Sigmoid colon (tissue), 4 donors: ENCODE results near the gene ZNF576.

Experiments used
- CTCF ChIP-seq, 4 experiments: fragments of 450-650 bp in 3 of 4; fragments of 200-600 bp in 1 of 4; IDR thresholded peaks; one replicate each; pipeline ENCODE4 v1.5.1; 2016 to 2019; ENCODE audit warnings: antibody characterized with exemption in 4 of 4, mild to moderate bottlenecking in 3 of 4, moderate library complexity in 2 of 4
- POLR2A ChIP-seq, 2 donors: fragments of 450-650 bp; IDR thresholded peaks; one replicate each; pipeline ENCODE4 v1.6.1; 2016; ENCODE audit warnings: antibody characterized with exemption in 2 of 2, mild to moderate bottlenecking in 2 of 2, moderate library complexity in 2 of 2
- POLR2AphosphoS5 ChIP-seq, 4 donors: sonication (generic); formaldehyde crosslinking; IDR thresholded peaks; one replicate each; pipeline ENCODE4 v1.6.1; 2017; ENCODE audit warnings: antibody characterized with exemption in 4 of 4

GRCh38 chr19:43611788-43612187, 15.4 kb downstream of the ZNF576 start, which contains the start of gene SRRM5:
- TF ChIP-seq POLR2A (IDR thresholded peaks at IDR 0.05) (no peak), POLR2AphosphoS5 (IDR thresholded peaks at IDR 0.05) (no peak), CTCF (IDR thresholded peaks at IDR 0.05) (no peak)
